C4-2B (cell line): Measurements from ENCODE around the gene SORCS2.

Experiments used
- ZFX ChIP-seq: fragments of 450-650 bp; IDR thresholded peaks from 2 replicates; pipeline ENCODE4 v1.6.1; 2017
- TF ChIP-seq, protein P1 (sequence below): fragments of 450-650 bp; conservative IDR thresholded peaks from 2 replicates; pipeline ENCODE4 v1.5.1; 2017; ENCODE audit warnings: mild to moderate bottlenecking

- TF ChIP-seq, protein P1, sequence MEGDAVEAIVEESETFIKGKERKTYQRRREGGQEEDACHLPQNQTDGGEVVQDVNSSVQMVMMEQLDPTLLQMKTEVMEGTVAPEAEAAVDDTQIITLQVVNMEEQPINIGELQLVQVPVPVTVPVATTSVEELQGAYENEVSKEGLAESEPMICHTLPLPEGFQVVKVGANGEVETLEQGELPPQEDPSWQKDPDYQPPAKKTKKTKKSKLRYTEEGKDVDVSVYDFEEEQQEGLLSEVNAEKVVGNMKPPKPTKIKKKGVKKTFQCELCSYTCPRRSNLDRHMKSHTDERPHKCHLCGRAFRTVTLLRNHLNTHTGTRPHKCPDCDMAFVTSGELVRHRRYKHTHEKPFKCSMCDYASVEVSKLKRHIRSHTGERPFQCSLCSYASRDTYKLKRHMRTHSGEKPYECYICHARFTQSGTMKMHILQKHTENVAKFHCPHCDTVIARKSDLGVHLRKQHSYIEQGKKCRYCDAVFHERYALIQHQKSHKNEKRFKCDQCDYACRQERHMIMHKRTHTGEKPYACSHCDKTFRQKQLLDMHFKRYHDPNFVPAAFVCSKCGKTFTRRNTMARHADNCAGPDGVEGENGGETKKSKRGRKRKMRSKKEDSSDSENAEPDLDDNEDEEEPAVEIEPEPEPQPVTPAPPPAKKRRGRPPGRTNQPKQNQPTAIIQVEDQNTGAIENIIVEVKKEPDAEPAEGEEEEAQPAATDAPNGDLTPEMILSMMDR = no peak
- TF ChIP-seq ZFX = no peak
Measured at GRCh38 chr4:7512428-7512827, 320.1 kb downstream of the SORCS2 start.
